GM20431 (cell line): Measurements from ENCODE around the gene SAXO1.
"Not testable (repeated sequence)": the region's sequence is repeated elsewhere in the genome, so short reads cannot be mapped to it uniquely, and the experiment has no call there.

ENCODE experiments used
- in situ Hi-C: fragments of 300-500 bp; cut with MseI, MboI; formaldehyde crosslinking; loops from one replicate; pipeline ENCODE4 v1.15.0; 2020; ENCODE audit warnings: low sequenced_read_pairs; ENCODE audit not compliant: unreplicated experiment

The SAXO1 gene

DNA sequence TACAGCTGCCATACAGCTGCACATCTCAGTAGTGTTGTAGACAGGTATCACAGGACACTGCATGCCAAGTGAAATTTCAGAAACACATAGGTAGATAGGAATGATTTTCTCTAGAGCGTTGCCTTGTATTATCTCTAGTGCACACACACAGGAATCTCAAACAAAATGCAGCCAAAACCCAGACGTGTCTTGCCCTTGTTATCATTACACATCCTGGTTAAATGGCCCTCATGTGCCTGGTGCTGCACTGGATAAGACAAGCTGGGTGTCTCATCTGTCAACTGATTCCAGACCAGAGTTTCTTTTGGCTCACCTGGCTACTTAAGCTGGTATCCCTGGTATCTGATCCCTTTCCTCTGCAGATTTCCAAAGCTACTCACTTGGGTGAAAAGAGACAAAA is 59.7 kb downstream of the SAXO1 start:
- in situ Hi-C loops: no loop called here

DNA sequence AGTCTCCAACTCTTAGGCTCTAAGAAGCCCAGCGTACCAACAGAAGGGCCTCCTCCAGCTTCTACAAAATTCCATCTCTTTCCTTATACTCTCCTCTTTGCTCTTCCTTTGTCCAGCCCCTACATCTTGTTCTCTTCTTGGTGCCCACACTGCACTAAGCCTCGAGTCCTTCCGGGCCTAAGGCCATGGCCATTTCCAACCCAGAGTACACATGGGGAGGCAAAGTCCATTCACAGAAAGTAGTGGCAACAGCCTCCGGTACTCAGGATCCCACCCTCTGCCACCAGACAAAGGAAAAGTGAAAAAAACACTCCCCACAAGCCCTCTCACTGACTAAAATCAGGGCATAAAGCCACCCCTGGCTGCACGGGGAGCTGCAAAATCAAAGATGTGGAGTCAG is 60.3 kb downstream of the SAXO1 start:
- in situ Hi-C loops: no loop called here

DNA sequence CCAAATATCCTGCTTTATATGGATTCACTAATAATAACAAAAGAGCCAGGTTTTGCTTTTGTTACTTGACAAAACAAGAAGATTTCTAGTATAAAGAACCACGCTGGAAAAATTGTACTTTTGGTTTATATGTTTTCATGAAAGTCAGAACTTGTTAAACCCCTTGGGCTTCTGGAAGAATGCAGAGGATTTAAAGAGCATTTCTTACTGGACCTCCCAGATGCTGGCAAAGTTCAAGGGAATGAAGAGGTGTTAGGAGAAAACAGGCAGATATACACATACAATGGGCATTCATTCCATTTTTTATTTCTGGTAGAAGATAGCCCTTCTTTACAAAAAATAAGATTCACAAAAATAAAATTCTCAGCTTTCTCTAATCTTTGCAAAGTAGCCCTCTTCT is 61.1 kb downstream of the SAXO1 start:
- in situ Hi-C loops: no loop called here

DNA sequence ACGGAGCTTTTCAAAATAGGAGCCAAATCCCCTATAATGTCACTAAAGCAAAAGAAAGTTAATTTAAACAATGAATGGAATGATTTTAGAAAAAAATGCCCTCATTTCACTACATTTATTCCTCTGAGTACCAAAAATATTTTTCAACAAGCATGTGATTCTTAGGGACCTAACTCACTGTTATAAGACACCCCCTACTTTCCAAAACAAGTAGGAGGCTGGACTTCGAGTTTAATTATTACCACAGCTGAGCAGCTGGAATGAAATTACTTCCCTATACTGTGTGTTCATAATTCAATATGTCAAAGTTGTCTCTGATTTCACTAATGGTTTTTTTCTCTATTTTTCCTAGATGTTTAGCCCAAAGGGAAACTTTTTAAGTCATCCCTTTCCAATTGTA is 61.6 kb downstream of the SAXO1 start:
- in situ Hi-C loops: no loop called here

DNA sequence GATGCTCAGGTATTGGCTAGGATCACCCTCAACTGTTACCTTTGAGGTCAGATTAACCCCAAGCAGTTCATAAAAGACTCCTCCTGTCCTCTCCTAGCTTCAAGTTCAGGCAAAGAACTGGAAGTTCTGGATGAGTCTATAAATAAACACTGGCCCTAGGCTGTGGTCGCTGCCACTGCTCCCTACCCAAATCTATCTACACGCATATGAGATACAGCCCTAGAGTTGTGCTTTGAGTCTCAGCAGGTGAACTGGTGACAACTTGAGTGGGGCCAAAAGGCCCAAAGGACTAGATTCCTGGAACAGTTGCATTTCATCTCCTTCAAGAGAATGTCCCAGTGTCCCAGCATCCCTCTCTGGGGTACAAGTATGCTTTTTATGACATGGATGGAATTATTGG is 62.6 kb downstream of the SAXO1 start:
- in situ Hi-C loops: no loop called here

DNA sequence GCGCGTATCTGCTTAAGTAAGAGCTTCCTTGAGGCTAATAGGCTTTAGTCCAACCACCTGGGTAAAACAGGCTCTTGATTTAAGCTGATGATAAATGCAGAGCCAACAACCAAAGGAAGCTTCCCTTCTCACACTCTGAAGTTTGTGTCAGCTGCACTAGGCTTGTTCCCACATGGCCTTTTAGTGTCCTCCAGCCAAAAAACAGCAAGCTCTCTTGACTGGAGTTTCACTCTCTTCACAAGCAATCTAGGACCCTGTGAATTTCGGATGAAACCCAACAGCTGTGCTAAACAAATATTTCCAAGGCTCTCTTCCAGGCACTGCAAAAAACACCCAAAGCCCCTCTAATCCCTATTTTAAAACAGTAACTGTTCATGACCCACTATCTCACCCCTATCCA is 63.9 kb downstream of the SAXO1 start:
- in situ Hi-C loops: no loop called here

DNA sequence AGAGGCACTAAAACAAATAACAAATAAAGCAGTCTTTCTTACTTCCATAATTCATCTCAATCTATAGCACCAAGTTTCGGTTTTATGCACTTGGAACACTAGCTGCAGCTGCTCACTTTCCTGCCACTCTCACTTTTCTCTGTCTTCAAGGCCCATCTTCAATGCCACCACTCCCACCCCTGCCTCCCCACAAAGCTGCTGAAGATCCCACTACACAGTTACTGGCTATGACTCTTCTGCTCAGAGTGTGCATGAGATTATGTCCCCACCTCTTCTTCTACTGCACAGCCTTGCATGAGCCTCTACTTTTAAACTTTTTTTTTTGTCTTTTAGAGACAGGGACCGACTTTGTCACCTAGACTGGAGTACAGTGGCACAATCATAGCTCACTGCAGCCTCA is 77.4 kb downstream of the SAXO1 start:
- in situ Hi-C loops: no loop called here

DNA sequence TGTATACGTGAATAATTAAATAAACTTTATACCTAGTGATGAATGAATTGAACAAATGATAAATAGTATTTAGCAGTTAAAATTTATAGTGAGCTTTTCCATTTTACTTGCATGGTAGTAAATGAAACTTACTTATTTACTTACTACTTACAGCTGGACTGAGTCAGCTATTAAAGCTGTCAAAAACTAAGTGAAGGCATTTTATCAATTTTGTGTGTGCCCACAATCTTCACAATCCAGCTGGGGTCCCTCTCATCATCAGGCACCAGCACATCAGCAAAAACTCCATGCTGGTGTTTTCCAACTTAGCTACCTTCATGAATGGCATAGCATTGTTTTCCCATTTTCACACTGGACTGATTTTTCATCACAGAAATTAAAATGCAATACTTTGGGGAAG is 81.1 kb downstream of the SAXO1 start:
- in situ Hi-C loops: no loop called here

DNA sequence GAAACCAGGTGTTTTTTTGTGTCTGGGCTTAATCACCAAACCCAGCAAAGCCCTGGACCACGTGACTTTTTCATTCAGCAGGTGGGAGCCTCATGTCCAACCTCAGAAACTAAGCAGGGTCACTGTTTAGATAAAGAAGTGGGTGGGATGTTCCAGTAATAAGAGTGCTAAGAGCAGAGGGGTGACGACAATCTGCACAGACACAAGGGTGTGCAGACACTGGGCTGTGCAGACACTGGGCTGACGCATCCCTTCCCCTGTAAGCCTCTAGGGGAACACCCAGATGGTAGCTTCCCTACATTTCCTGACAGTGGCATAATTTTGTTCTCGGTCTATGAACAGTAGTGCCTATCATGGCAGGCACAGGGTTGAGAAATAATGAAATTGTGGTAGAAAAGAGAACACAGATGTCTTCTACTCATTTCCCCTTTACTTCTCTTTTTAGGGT is 85.1 kb downstream of the SAXO1 start:
- in situ Hi-C loops: no loop called here

DNA sequence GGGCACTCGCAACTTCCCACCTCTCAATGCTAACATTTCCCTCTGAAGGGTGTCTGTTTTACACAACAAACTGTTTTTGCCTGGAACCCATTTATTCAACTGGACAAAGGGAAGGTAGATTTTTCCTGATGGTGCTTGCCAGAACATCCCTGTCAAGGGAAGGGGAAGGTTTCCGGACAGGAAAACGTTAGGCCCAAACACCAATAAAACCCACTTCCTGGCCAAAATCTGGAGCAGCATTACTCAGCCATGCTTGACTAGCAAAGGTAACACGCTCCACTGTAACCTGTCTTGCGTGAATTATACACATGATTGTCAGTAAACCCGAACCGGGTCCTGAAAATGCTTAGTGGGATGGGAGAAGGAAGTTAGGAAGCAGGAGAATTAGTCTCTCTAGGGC is 90.2 kb downstream of the SAXO1 start:
- in situ Hi-C loops: no loop called here

DNA sequence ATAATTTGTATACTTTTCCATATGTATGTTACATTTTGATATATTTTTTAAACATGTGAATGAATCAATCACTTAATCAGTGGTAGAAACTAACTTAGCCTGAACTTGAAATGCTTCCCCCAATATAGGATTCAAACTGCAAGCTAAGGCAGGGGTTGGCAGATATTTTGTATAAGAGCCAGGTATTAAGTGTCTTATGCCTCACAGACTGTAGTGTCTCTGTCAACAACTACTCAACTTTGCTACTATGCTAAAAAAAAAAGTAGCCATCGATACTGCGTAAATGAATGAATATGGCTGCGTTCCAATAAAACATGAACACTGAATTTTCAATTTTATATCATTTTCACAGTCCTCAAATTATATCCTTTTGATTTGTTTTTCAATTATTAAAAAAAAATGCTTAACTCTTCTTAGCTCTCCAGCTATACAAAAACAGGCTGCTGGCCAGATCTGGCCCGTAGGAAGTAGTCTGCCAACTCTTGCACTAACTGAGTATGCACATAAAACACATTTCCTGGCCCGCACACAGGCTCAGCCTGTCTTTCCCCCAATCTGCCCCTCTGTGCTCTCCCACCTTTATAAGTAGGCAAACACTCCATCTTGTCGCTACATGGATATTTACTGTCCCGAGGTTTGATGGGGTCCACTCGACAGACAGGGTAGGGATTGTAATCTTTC is 91.8 kb downstream of the SAXO1 start:
- in situ Hi-C loops: no loop called here

DNA sequence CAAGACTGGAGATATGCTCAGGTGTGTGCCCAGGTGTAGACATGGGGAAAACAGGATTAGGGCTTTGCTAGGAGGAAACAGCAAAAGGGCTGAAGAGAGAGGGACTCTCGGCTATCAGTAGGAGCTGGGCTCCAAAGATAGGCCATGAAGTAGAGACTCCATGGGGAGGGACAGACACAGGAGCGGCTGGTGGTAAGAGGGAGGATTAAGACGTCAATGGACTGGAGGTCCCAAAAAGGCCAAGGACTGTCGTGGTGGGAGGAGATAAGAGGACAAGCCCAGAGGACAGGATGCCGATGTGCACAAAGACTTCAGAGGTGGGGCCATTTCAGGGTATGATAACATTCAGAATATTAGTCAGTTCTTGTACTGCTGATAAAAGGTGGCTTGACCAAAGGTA is 93.1 kb downstream of the SAXO1 start:
- in situ Hi-C loops: no loop called here

DNA sequence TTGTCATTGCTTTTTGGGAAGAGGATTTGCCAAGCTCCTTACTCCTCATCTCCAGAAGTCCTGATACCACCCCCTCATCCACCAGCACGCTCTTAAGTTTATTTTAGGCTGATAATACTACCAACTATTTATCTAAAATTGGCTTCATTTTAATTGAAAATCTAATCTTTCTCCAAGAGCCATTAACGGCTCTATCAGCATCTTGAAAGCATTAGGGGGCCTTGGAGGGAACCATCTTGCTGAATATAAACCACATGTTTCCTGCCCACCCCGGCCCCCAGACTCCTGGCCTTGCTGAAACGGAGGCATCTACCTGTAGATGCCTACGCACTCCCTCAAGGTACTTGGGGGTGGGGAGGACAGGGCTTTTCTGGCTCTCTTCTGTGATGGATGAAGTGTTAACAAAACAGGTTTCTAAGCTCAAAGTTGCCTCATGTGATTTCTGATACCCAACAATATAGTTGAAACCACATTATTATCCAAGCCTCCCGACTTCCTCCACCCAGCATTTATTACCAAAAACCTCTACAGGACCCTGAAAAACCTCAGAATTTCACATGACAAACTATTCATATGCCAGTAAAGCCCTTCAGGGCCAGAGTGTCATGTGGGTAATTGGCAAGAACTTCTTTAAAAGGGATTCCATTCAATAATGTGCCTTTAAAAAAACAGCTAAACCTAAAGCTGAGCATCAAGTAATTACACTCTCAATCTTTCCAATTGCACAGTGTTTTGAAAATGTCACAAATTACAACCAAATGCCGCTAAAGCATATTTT is 96.7 kb downstream of the SAXO1 start:
- in situ Hi-C loops: no loop called here

DNA sequence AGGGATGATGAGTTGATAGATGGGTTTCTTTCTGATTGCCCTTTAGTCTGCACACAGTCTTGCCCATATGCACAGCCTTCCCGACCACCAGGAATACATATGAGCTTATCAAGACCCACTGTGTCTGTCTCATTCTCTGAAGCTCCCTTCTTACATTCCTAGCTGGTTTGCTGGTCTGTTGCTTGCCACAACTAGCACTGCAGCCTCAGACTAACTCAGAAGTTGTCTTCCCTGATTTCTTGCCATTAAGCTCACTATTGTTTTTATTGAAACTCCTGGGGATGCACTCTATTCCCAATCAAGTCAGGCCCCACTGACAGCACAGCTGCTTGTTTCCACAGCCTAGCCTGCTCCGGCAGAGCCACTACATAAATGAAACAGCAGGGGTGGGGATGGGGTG is 97.5 kb downstream of the SAXO1 start:
- in situ Hi-C loops: no loop called here

DNA sequence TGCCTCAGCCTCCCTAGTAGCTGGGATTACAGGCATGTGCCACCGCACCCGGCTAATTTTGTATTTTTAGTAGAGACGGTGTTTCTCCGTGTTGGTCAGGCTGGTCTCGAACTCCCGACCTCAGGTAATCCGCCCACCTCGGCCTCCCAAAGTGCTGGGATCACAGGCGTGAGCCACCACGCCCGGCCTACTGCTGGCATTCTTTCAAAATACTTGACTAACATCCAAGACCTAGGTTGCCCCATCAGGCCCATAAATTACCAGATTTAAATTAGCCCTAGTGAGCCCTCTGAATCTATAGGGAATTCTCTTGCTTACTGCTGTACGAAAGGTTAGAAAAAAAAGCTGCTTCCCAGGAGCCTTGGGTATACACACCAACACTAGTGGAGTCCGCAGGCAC is 102.4 kb downstream of the SAXO1 start:
- in situ Hi-C loops: not testable (repeated sequence)

DNA sequence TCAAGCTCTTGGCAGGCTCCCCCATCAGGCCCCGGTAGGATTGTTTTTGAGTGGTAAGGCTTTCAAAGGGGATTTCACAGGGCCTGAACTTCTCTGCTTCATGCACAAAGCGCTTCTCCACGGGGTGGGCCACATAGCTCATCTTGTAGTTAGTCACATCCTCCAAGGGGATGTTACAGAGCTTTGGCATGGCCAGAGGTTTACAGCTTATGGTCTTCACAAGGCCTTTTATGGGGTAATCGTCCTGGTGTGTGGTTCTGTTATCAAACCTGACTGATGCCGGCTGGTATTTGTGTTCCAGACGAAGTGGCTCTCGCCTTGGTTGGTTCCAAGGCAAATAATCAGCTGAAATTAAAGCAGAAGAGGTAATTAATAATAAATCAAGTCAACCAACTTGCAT is 104.3 kb downstream of the SAXO1 start:
- in situ Hi-C loops: no loop called here

DNA sequence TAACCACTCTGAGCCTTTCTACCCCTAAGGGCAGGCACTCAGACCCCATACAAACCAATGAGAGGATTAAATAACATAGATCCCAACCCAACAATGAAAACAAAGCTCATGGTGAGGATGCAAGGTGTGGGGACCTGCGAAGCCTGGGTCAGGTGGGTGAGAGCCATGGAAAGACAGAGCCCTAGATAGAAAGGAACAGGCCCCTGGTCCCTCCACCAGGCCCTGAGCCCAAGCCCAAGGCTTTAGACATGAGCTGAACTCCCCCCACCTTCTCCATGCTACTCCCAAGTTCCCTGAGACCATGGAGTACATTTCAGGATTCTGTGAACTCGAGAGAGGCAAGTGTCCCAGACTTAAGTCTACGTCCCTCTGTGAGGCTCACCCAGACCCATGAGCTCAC is 106.5 kb downstream of the SAXO1 start:
- in situ Hi-C loops: no loop called here

DNA sequence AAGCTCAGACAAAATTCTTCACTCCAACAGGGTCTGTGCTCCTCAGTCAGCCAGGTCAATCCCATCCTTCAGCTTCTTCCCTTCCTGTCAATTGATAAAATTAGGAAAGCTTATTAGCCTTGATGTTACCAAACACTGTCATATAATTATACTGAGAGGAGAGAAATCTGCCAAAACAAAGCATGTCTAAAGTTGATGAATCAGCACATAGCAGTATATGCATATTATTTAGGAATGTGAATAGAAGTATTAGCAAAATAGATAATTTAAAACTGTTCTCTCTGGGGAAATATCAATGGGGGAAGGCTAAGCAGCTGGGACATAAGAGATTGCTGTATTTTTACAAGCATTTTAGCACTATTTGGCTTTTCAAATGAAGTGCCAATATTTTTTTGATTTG is 107.1 kb downstream of the SAXO1 start:
- in situ Hi-C loops: no loop called here

DNA sequence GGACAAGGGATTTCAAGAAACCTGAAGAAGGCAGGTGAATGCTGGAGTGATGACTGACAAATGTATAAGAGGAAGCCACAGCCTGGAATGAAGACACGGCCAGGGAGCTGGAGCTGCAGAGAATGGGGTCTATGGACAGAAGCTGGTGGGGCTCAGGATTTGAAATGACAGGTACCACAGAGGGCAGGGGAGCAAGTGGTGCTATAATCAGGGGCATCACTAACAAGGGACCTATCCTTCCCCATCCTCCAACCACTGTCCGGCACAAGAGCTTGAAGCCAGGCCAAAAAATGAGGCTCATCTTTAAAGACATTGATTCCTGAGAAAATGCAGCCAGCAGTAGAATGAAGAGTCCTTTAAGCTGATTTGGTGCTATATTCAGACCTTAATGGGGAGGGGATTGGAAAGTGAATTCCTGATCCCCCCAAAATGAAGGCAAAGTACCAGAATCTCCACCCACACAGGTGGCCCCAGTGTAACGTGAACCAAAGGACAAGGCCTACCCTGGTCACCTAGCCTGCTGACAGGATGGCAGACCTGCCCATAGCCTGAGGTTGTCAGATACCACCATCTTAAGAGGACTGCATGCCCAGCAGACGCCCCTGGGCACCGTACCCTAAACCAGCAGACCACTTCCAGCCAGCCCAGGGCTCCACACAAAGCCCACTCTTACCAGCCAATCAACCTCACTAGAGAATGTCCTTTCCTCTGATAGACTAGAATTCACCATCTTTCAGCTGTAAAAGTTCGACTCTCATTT is 109.2 kb downstream of the SAXO1 start:
- in situ Hi-C loops: no loop called here

DNA sequence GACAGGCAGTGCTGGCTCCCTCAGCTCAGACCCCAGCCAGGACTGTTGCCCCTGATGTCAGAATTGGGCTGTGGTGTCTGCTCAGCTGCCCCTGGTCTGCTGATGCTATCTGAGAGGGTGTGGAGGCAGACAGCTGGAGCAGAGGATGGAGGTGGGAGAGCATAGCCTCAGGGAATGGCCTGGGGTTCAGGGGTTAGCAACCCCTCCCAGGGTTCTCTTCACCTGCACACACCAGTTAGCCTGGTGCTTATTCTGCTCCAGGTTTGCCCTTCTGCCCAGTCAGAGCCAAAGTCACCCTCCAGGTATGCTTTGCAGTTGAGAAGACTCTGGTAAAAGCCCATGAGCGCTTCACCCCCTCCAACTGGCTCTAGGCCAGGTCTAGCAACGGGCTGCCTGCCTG is 109.8 kb downstream of the SAXO1 start:
- in situ Hi-C loops: no loop called here
